Measurements from ENCODE around the gene LAMA5. TPM values are rescaled to one million over a fixed set of nuclear protein-coding genes. Genes with fewer than 3 reads are reported as not detected.

The LAMA5 gene, protein sequence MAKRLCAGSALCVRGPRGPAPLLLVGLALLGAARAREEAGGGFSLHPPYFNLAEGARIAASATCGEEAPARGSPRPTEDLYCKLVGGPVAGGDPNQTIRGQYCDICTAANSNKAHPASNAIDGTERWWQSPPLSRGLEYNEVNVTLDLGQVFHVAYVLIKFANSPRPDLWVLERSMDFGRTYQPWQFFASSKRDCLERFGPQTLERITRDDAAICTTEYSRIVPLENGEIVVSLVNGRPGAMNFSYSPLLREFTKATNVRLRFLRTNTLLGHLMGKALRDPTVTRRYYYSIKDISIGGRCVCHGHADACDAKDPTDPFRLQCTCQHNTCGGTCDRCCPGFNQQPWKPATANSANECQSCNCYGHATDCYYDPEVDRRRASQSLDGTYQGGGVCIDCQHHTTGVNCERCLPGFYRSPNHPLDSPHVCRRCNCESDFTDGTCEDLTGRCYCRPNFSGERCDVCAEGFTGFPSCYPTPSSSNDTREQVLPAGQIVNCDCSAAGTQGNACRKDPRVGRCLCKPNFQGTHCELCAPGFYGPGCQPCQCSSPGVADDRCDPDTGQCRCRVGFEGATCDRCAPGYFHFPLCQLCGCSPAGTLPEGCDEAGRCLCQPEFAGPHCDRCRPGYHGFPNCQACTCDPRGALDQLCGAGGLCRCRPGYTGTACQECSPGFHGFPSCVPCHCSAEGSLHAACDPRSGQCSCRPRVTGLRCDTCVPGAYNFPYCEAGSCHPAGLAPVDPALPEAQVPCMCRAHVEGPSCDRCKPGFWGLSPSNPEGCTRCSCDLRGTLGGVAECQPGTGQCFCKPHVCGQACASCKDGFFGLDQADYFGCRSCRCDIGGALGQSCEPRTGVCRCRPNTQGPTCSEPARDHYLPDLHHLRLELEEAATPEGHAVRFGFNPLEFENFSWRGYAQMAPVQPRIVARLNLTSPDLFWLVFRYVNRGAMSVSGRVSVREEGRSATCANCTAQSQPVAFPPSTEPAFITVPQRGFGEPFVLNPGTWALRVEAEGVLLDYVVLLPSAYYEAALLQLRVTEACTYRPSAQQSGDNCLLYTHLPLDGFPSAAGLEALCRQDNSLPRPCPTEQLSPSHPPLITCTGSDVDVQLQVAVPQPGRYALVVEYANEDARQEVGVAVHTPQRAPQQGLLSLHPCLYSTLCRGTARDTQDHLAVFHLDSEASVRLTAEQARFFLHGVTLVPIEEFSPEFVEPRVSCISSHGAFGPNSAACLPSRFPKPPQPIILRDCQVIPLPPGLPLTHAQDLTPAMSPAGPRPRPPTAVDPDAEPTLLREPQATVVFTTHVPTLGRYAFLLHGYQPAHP (N-terminal part only)
- total RNA-seq (2022; extraction: Qiagen RNA extraction) = 233 to 461 TPM (median 419 TPM) in 5 replicates

DNA sequence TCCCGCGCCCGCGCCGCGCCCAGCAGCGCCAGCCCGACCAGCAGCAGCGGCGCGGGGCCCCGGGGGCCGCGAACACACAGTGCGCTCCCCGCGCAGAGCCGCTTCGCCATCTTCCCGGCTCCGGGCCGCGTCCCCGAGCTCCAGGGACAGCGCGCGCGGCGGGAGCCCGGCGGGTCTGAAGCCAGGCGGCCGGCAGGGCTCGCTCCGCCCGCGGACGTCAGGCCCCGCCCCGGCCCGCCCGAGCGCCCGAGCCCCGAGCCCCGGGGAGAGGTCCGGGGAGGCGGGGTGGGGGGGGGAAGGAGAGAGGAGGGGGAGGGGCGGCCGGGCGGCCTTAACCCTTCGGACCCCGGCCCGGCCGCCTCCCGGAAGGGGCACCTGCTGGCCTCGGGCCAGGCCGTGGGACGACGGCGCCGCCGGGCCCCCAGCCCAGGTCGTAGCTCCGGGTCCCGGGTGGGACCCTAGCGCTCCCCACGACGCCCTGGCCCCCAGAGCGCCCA, at the start of gene LAMA5:
Gene LAMA5, minus strand, starts transcription at position 177 of the 497 bp plus-strand sequence. Its CDS starts 67 bp downstream, at position 110.

DNA sequence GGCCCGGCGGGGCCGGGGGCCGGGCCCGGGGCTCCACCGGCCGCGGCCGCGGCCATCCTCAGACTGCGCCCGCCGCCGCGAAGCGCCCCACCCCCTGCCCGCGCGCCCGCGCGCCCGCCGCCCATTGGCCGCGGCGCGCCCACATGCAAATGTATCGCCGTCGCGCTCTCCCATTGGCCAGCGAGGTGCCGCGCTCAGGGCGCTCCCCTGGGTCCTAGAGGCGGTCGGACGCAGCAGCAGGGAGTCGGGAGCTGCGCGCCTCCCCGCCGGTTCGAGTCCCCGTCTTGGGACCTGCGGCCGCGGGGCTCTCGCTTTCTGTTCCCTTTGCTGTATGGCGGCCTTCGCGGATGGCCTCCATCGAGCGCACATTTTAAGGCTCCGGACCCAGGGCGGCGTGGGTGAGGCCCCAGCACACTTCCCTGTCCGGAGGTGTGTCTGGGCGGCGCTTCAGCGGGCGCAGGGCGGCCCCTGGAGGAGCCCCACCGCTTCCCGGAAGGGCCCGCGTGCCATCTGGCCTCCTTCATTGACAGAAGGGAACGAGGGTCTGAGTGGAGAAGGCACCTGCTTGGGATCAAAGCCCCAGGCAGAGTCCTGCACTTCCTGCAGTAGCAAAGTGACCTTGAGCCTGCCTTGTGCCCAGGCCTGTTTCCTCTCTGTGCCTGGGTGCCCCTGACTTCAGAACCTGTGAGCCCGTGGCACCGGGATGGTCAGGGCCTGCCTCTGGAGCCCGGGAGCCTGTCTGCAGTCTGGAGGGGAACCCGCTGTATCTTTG, 40.3 kb upstream of the LAMA5 start, which contains the start of gene CABLES2:
Gene CABLES2, minus strand, starts transcription at position 65 of the 772 bp plus-strand sequence. Its CDS starts 9 bp downstream, at position 56.

DNA sequence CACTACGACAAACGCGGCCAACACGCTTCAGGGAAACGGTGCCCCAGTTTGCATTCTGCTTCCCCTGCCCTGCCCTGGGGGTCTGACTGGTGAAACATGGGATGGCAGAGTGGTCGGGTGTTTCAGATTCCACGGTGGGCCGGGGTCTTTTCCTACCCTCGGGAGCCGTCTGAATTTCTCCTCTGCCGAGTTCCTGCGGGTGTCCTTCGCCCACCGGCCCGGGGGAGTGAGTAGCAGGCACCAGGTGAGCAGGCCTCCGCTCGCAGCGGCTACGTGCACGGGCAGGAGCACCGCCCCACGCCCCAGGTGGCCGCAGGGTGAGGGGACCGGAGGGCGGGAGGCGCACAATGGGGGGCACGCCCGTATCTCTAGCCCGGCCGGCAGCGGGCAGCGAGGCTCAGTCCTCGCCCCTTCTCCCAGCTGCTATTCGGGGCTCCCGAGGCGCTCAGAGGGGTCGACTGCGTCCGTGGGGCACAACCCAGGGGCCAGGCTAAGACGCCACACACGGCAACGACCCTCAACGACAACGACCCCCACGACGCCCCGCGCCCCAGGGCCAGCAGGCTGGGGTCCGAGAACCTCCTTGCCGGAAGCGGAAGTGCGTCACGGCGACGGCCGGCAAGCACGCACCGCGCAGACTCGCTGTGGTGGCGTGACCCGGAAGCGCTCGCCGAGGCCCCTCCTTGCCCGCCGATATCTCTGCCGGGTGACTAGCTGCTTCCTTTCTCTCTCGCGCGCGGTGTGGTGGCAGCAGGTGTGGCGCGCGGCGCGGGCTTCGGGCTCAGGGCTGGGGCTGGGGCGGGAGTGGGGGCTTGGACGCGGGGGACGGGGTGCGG, 19.5 kb upstream of the LAMA5 start, which contains the start of gene RPS21:
Gene RPS21, plus strand, starts transcription at position 721 of the 836 bp plus-strand sequence. CDS start 236 bp downstream, outside the sequence.

DNA sequence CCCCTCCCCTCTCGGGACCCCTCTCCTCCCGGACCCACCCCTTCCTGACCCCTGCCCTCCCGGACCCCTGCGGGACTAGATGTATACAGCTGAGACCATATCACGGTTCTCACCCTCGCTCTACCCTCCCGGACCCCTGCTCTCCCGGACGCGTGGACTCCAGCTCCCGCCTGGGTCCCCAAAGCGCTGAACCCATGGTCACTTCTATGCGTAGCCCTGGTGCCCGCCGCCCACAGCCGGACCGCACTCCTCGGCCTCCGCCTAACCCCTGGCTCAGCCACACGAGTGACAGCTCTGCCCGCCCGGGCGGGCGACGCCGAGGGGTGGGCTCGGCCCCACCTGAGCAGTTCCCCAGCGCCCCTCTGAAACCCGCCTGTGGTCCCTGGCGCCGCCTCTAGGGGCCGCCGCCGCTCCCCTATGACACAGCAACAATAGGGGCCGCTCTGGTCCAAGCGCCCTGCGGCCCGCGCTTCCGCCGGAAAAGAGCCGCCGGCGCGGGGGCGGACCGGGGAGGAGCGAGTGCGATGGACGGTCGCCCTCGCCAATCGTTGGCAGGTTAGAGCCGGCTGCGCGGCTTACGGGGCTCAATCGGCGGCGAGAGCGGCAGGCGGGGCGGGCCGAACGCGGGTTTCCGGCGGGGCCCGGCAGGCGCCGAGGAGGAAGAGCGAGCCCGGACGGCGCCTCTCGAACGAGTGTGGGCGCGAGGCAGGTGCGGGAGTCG, 64.6 kb downstream of the LAMA5 start, which contains the start of gene ADRM1:
Gene ADRM1, plus strand, starts transcription at position 657 of the 721 bp plus-strand sequence. CDS start 572 bp downstream, outside the sequence.

Other genes starting within 250 kb of the LAMA5 start
- gene LSM14B, start 244.8 kb downstream of the LAMA5 start, total RNA-seq (2022; extraction: Qiagen RNA extraction) = 23.4 to 27.6 TPM (median 26.1 TPM) in 5 replicates
- 494 to 584 TPM (median 580 TPM) in 5 replicates for gene PSMA7, start 223.9 kb downstream of the LAMA5 start, total RNA-seq (2022; extraction: Qiagen RNA extraction)
- gene SS18L1, start 223.5 kb downstream of the LAMA5 start, total RNA-seq (2022; extraction: Qiagen RNA extraction) = 6.8 to 10.1 TPM (median 8.6 TPM) in 5 replicates
- gene MTG2, start 184.3 kb downstream of the LAMA5 start, total RNA-seq (2022; extraction: Qiagen RNA extraction) = 30.6 to 40.7 TPM (median 36.1 TPM) in 5 replicates
- gene HRH3, start 147.0 kb downstream of the LAMA5 start, total RNA-seq (2022; extraction: Qiagen RNA extraction) = 0.02 TPM in 1 of 5 replicates, not detected in the others
- 18.0 to 21.2 TPM (median 19.5 TPM) in 5 replicates for gene OSBPL2, start 128.8 kb downstream of the LAMA5 start, total RNA-seq (2022; extraction: Qiagen RNA extraction)
- gene ADRM1, start 64.3 kb downstream of the LAMA5 start, total RNA-seq (2022; extraction: Qiagen RNA extraction) = 164 to 195 TPM (median 193 TPM) in 5 replicates
- 2,601 to 3,068 TPM (median 2,764 TPM) in 5 replicates for gene RPS21, start 19.8 kb upstream of the LAMA5 start, total RNA-seq (2022; extraction: Qiagen RNA extraction)
- 5.0 to 6.1 TPM (median 5.6 TPM) in 5 replicates for gene CABLES2, start 40.0 kb upstream of the LAMA5 start, total RNA-seq (2022; extraction: Qiagen RNA extraction)
- 0.91 to 1.5 TPM (median 1.2 TPM) in 5 replicates for gene RBBP8NL, start 60.2 kb upstream of the LAMA5 start, total RNA-seq (2022; extraction: Qiagen RNA extraction)
- gene GATA5, start 108.7 kb upstream of the LAMA5 start, total RNA-seq (2022; extraction: Qiagen RNA extraction) = 0.38 to 0.89 TPM (median 0.75 TPM) in 5 replicates